ENCODE data around the gene RABEPK.

GRCh38 chr9:125172031-125172755 lies 28.1 kb upstream of the RABEPK start:
- TF ChIP-seq, protein P1, sequence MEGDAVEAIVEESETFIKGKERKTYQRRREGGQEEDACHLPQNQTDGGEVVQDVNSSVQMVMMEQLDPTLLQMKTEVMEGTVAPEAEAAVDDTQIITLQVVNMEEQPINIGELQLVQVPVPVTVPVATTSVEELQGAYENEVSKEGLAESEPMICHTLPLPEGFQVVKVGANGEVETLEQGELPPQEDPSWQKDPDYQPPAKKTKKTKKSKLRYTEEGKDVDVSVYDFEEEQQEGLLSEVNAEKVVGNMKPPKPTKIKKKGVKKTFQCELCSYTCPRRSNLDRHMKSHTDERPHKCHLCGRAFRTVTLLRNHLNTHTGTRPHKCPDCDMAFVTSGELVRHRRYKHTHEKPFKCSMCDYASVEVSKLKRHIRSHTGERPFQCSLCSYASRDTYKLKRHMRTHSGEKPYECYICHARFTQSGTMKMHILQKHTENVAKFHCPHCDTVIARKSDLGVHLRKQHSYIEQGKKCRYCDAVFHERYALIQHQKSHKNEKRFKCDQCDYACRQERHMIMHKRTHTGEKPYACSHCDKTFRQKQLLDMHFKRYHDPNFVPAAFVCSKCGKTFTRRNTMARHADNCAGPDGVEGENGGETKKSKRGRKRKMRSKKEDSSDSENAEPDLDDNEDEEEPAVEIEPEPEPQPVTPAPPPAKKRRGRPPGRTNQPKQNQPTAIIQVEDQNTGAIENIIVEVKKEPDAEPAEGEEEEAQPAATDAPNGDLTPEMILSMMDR (IDR thresholded peaks at IDR 0.05), result no peak
- no peak for TF ChIP-seq POLR2AphosphoS5 (IDR thresholded peaks at IDR 0.05)

Data from suprapubic skin (tissue), 3 donors.